ENCODE results near the gene METTL4.

The METTL4 gene

GRCh38 chr18:2587788-2588187, 16.5 kb upstream of the METTL4 start:
- TF ChIP-seq, protein P1, sequence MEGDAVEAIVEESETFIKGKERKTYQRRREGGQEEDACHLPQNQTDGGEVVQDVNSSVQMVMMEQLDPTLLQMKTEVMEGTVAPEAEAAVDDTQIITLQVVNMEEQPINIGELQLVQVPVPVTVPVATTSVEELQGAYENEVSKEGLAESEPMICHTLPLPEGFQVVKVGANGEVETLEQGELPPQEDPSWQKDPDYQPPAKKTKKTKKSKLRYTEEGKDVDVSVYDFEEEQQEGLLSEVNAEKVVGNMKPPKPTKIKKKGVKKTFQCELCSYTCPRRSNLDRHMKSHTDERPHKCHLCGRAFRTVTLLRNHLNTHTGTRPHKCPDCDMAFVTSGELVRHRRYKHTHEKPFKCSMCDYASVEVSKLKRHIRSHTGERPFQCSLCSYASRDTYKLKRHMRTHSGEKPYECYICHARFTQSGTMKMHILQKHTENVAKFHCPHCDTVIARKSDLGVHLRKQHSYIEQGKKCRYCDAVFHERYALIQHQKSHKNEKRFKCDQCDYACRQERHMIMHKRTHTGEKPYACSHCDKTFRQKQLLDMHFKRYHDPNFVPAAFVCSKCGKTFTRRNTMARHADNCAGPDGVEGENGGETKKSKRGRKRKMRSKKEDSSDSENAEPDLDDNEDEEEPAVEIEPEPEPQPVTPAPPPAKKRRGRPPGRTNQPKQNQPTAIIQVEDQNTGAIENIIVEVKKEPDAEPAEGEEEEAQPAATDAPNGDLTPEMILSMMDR (IDR thresholded peaks at IDR 0.05; ENCODE audit: extremely low read depth, insufficient read depth, missing control alignments) = no peak
- no peak for DNase-seq (ENCODE audit: low spot score)
- in situ Hi-C loops (cut with MboI; ENCODE audit: low pct_unique_long_range_greater_than_20kb, low sequenced_read_pairs, unreplicated experiment) = no loop called here

- DNase-seq (ENCODE audit: low spot score) = no peak
- TF ChIP-seq, protein P1 (IDR thresholded peaks at IDR 0.05; ENCODE audit: extremely low read depth, insufficient read depth, missing control alignments) = no peak
- in situ Hi-C loops (cut with MboI; ENCODE audit: low pct_unique_long_range_greater_than_20kb, low sequenced_read_pairs, unreplicated experiment) = no loop called here
Measured at GRCh38 chr18:2573408-2573807, 2.1 kb upstream of the METTL4 start.

DNA sequence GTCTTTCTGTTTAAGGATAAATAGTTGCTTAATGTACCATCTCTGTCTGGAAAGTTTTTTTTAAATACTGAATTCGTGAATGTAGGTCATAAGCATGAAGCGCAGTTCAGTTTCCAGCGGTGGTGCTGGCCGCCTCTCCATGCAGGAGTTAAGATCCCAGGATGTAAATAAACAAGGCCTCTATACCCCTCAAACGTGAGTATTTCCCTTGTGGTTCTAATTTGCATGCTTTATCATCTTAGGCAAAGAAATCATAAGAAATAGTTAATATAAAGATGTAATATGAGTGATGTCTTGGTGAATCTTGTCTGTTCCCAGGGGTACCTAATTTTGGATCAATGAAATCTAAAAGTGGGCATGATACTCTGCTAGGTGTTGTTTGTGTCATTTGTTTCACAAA, 1.6 kb upstream of the METTL4 start:
- TF ChIP-seq, protein P1 (IDR thresholded peaks at IDR 0.05; ENCODE audit: extremely low read depth, insufficient read depth, missing control alignments) = no peak
- DNase-seq (ENCODE audit: low spot score) = no peak
- in situ Hi-C loops (cut with MboI; ENCODE audit: low pct_unique_long_range_greater_than_20kb, low sequenced_read_pairs, unreplicated experiment) = no loop called here

DNA sequence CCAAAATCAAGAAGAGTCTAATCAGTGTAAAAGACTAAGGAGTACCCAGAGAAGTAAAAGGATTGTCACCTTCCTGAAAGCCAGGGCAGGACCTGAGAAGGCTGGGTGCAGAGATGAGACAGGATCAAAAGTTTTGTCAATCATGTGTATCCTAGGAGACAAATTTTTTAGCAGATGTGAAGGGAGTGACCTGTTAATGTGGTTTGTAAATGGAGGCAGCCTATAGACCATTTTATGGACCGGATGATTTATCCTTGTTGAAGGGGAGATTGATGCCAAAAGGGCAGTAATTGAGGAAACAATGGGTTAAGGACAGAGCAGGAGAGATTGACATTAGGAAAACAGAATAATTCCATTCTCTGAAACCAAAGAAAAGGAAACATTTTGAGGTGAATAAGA, 865 bp upstream of the METTL4 start:
- in situ Hi-C loops (cut with MboI; ENCODE audit: low pct_unique_long_range_greater_than_20kb, low sequenced_read_pairs, unreplicated experiment) = no loop called here
- TF ChIP-seq, protein P1 (IDR thresholded peaks at IDR 0.05; ENCODE audit: extremely low read depth, insufficient read depth, missing control alignments) = no peak
- DNase-seq (ENCODE audit: low spot score) = no peak

DNA sequence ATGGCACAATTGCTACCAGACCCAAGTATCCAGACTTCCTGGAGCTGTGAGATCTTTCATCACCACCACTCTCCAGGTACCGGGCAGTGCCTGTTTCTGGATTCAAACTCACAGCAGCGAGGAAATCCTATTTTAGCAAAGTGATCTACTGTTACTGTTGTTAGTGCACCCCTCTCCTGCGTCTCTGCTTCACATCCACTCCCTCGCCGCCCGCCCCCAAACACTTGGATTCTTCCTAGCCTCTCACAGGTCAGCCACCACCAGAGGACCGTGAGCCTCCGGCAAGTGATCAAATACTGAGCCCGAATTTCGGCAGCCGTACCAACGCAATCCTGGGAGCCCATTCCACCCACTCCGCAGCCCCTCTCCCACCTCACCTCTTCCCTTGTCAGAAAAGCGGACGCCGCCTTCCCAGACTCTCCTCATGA, 519 bp downstream of the METTL4 start:
- TF ChIP-seq, protein P1 (IDR thresholded peaks at IDR 0.05; ENCODE audit: extremely low read depth, insufficient read depth, missing control alignments) = peak; percentile 19
- in situ Hi-C loops (cut with MboI; ENCODE audit: low pct_unique_long_range_greater_than_20kb, low sequenced_read_pairs, unreplicated experiment) = no loop called here
- DNase-seq (ENCODE audit: low spot score) = peak; percentile 58

DNA sequence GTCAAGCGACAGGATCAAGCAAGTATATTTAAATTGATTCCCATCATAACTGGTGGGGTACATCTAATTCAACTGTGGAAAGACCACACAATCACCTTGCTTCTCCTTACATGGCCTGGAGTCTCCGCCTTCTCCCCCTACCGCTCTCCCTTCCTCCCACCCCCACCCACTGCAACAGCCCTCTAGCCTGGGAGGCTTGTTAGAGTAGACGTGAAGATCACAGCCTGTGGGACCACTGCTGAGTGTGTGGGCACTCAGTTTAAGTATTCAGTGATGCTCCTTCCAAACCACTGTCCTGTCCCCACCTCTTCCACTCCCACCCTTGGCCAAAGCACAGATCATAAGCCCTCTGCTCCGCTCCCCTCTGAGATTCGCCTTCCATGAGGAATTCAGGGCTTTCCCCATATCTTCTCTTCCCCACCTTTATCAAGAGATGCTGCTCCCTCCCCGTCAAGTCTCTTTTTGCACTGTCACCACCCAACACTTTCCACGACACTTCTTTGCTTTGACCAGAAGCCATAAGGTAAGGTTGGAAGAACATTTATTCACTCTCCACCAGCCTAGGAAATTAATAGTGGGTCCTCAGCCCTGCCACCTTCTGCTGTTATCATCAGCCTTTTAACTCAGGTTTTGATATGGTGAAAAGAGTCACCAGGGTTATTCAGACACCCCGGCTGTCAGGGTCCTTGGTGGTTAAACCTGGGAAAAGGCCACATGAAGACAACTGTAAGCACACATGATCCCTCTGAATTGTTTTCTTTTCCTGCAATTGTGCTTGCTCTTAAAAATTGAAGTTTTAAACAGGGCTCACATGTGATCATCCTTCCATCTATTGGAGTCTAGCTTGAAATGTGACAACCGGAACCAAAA, 1.7 kb downstream of the METTL4 start:
- DNase-seq (ENCODE audit: low spot score) = no peak
- in situ Hi-C loops (cut with MboI; ENCODE audit: low pct_unique_long_range_greater_than_20kb, low sequenced_read_pairs, unreplicated experiment) = no loop called here
- TF ChIP-seq, protein P1 (IDR thresholded peaks at IDR 0.05; ENCODE audit: extremely low read depth, insufficient read depth, missing control alignments) = no peak

Data from GM13977 (cell line).